CD14-positive monocyte (primary cell): ENCODE data around the gene ALKBH8. TPM values are rescaled to one million over a fixed set of nuclear protein-coding genes. Genes with fewer than 3 reads are reported as not detected.
A peak's percentile ranks its signal among the peaks of the same experiment; 100 is the strongest.

ENCODE experiments used
- DNase-seq, 3 donors: peaks; one replicate each; pipeline ENCODE4 v3.0.0-alpha.2; 2011 to 2022
- H2AFZ ChIP-seq: 2 replicates; pipeline ENCODE4 v1.6.0; 2012; ENCODE audit warnings: mild to moderate bottlenecking, low read depth, low read length, inconsistent platforms; ENCODE audit not compliant: insufficient read depth, poor library complexity, severe bottlenecking
- H3K27ac ChIP-seq, 2 donors: 1 replicate in 1 of 2; 2 replicates in 1 of 2; pipeline ENCODE4 v1.5.1; 2012 to 2013; ENCODE audit warnings: low read length in 2 of 2, control low read depth in 1 of 2, inconsistent platforms in 1 of 2, low read depth in 1 of 2, mild to moderate bottlenecking in 1 of 2
- H3K27me3 ChIP-seq, 2 donors: one replicate each; pipeline versions ENCODE4 v1.6.0 to v1.6.1; 2011 to 2013; ENCODE audit warnings: low read length in 2 of 2; ENCODE audit not compliant: control insufficient read depth in 2 of 2, insufficient read depth in 2 of 2
- H3K36me3 ChIP-seq, 2 donors: replicated peaks in 1 of 2; 1 replicate in 1 of 2; 2 replicates in 1 of 2; pipeline versions ENCODE4 v1.5.1 to v1.6.1; 2012 to 2013; ENCODE audit warnings: low read length in 2 of 2, control low read depth in 1 of 2, inconsistent platforms in 1 of 2, mild to moderate bottlenecking in 1 of 2; ENCODE audit not compliant: insufficient read depth in 2 of 2, control insufficient read depth in 1 of 2
- H3K4me1 ChIP-seq, 2 donors: 1 replicate in 1 of 2; 2 replicates in 1 of 2; pipeline versions ENCODE4 v1.5.1 to v1.6.1; 2012 to 2013; ENCODE audit warnings: low read length in 2 of 2, control low read depth in 1 of 2, inconsistent platforms in 1 of 2, mild to moderate bottlenecking in 1 of 2, moderate library complexity in 1 of 2; ENCODE audit not compliant: insufficient read depth in 2 of 2, control insufficient read depth in 1 of 2
- H3K4me2 ChIP-seq: replicated peaks from 2 replicates; pipeline ENCODE3; 2012; ENCODE audit warnings: low read length, moderate library complexity, mild to moderate bottlenecking; ENCODE audit not compliant: poor library complexity, severe bottlenecking; ENCODE audit errors: extremely low read depth
- H3K4me3 ChIP-seq, 3 experiments: fragments of 200-600 bp in 1 of 3; sonication (generic) in 1 of 3; replicated peaks in 1 of 3; 1 replicate in 2 of 3; 2 replicates in 1 of 3; pipeline ENCODE4 v1.5.1; 2011 to 2013; ENCODE audit warnings: low read length in 3 of 3, mild to moderate bottlenecking in 3 of 3, control low read depth in 2 of 3, low read depth in 2 of 3, inconsistent platforms in 1 of 3, moderate library complexity in 1 of 3
- H3K79me2 ChIP-seq: 2 replicates; pipeline ENCODE4 v1.6.0; 2012; ENCODE audit warnings: mild to moderate bottlenecking, control low read depth, inconsistent platforms, low read length, moderate library complexity; ENCODE audit not compliant: insufficient read depth
- H3K9ac ChIP-seq: 2 replicates; pipeline ENCODE4 v1.6.0; 2017; ENCODE audit warnings: low read length, mild to moderate bottlenecking; ENCODE audit not compliant: insufficient read depth, poor library complexity, severe bottlenecking
- H3K9me3 ChIP-seq, 2 donors: replicated peaks in 1 of 2; 1 replicate in 1 of 2; 2 replicates in 1 of 2; pipeline versions ENCODE4 v1.5.1 to v1.6.1; 2012 to 2013; ENCODE audit warnings: low read length in 2 of 2, control low read depth in 1 of 2; ENCODE audit not compliant: control insufficient read depth in 1 of 2, insufficient read depth in 1 of 2
- H4K20me1 ChIP-seq: 2 replicates; pipeline ENCODE4 v1.6.0; 2012; ENCODE audit warnings: mild to moderate bottlenecking, low read length, control low read depth, moderate library complexity; ENCODE audit not compliant: insufficient read depth
- H3K27ac Mint-ChIP-seq, 7 donors: one replicate each; pipeline ENCODE4 v1.8.0; 2020; ENCODE audit warnings: mild to moderate bottlenecking in 7 of 7, mixed read lengths in 7 of 7, moderate library complexity in 6 of 7, inconsistent platforms in 2 of 7
- H3K27me3 Mint-ChIP-seq, 3 donors: one replicate each; pipeline ENCODE4 v1.8.0; 2021 to 2022; ENCODE audit warnings: low read depth in 3 of 3, mild to moderate bottlenecking in 3 of 3, mixed read lengths in 3 of 3, moderate library complexity in 3 of 3, inconsistent platforms in 1 of 3
- H3K36me3 Mint-ChIP-seq, 2 donors: one replicate each; pipeline ENCODE4 v1.8.0; 2020; ENCODE audit warnings: mixed read lengths in 2 of 2, inconsistent platforms in 1 of 2, mild to moderate bottlenecking in 1 of 2
- H3K4me1 Mint-ChIP-seq: one replicate; pipeline ENCODE4 v1.8.0; 2020; ENCODE audit warnings: mild to moderate bottlenecking, mixed read lengths
- H3K4me3 Mint-ChIP-seq, 2 donors: one replicate each; pipeline ENCODE4 v1.8.0; 2020; ENCODE audit warnings: mild to moderate bottlenecking in 2 of 2, mixed read lengths in 2 of 2, moderate library complexity in 1 of 2
- H3K9me3 Mint-ChIP-seq, 7 donors: one replicate each; pipeline ENCODE4 v1.8.0; 2020 to 2022; ENCODE audit warnings: mixed read lengths in 7 of 7, mild to moderate bottlenecking in 6 of 7, moderate library complexity in 6 of 7, inconsistent platforms in 2 of 7
- WGBS: methylation state at CpG from one replicate; pipeline ENCODE4 v1.1.5; 2013; ENCODE audit warnings: missing lambda C conversion rate; ENCODE audit not compliant: insufficient coverage; 5-methylcytosine and 5-hydroxymethylcytosine counted together
- intact Hi-C, 2 donors: fragments of 100-400 bp; cut with micrococcal nuclease; formaldehyde crosslinking; loops; one replicate each; pipeline versions ENCODE4 v1.15.0 to v1.15.1; 2023
- polyA plus RNA-seq, 3 donors: library from polyadenylated mRNA; depleted of rRNA in 1 of 3; unstranded in 2 of 3; stranded (reverse) in 1 of 3; fragments of 300-500 nt in 2 of 3; fragments of >200 nt in 1 of 3; fragmentation: Illumina TruSeq in 2 of 3; gene quantifications; 1 replicate in 2 of 3; 2 replicates in 1 of 3; pipeline ENCODE4 v1.2.3, GENCODE V29; 2012 to 2021
- TF ChIP-seq, protein P1 (sequence below): fragments of 200-600 bp; IDR thresholded peaks from one replicate; pipeline ENCODE4 v1.8.0; 2022; ENCODE audit warnings: antibody characterized with exemption, mild to moderate bottlenecking

ALKBH8 gene
- polyA plus RNA-seq, 3 donors, result 0.83 to 2.6 (median 1.8) TPM

DNA sequence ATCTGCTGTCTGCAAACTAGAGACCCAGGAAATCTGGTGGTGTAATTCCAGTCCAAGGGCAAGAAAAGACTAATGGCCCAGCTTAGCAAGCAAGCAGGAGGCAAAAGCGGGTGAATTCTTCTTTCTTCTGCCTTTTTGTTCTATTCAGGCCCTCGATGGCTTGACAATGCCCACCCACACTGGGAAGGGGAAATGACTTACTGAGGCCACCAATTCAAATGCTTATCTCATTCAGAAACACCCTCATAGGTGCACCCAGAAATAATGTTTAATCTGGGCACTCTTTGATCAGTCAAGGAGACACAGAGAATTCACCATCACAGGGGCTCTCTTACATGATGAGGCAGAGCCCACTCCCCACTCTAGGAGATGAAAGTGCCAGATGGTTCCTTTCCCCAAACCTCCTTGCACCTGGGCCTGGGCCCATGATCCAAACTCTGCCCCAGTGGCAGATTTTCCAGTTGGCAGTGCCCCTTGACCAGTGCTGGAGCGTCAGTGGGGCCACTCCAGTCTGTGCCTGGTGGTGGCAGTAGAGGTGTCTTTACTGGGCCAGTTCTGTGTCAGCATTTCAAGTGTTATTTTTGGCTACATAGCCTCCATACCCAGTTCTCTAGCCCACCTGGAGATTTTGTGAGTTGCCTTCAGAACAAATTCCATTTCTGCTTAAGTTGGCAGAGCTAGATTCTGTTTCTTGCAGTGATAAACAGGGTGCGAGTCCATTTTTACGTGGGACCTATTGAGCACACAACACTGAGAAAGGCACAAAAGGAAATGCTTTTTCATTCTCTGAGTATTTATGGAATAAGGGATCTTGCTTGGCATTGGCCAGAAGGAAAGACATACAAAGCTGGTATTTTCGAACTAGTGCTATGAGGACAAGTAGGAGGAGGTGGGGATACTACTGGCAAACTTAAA lies 32.9 kb upstream of the ALKBH8 start:
- no peaks in the 10 kb centered on the region for H3K4me1 Mint-ChIP-seq
- TF ChIP-seq, protein P1, sequence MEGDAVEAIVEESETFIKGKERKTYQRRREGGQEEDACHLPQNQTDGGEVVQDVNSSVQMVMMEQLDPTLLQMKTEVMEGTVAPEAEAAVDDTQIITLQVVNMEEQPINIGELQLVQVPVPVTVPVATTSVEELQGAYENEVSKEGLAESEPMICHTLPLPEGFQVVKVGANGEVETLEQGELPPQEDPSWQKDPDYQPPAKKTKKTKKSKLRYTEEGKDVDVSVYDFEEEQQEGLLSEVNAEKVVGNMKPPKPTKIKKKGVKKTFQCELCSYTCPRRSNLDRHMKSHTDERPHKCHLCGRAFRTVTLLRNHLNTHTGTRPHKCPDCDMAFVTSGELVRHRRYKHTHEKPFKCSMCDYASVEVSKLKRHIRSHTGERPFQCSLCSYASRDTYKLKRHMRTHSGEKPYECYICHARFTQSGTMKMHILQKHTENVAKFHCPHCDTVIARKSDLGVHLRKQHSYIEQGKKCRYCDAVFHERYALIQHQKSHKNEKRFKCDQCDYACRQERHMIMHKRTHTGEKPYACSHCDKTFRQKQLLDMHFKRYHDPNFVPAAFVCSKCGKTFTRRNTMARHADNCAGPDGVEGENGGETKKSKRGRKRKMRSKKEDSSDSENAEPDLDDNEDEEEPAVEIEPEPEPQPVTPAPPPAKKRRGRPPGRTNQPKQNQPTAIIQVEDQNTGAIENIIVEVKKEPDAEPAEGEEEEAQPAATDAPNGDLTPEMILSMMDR, result no peak
- no peak overlapping the region for H3K27ac Mint-ChIP-seq
- H3K4me1 ChIP-seq, result no peaks in the 10 kb centered on the region
- H3K27ac ChIP-seq, result no peak overlapping the region
- no peak for DNase-seq
- H3K79me2 ChIP-seq, result no peaks in the 10 kb centered on the region
- no peak overlapping the region for H3K4me3 Mint-ChIP-seq
- H4K20me1 ChIP-seq, result no peaks in the 10 kb centered on the region
- 58% methylated on average over 2 of the region's 6 CpGs for WGBS
- H3K36me3 Mint-ChIP-seq, result no peaks in the 10 kb centered on the region
- H2AFZ ChIP-seq, result no peak overlapping the region
- no peaks in the 10 kb centered on the region for H3K9me3 Mint-ChIP-seq
- H3K27me3 ChIP-seq, result peaks cover 21 to 49% of the 10 kb centered on the region in 2 donors
- H3K9ac ChIP-seq, result no peak overlapping the region
- H3K27me3 Mint-ChIP-seq, result peaks cover 24 to 46% (median 29%) of the 10 kb centered on the region in 3 donors
- intact Hi-C loops, result no loop called here
- H3K9me3 ChIP-seq, result peaks cover 0 to 4% of the 10 kb centered on the region in 2 donors
- H3K36me3 ChIP-seq, result no peaks in the 10 kb centered on the region
- H3K4me2 ChIP-seq, result no peak overlapping the region
- H3K4me3 ChIP-seq, result no peak overlapping the region

DNA sequence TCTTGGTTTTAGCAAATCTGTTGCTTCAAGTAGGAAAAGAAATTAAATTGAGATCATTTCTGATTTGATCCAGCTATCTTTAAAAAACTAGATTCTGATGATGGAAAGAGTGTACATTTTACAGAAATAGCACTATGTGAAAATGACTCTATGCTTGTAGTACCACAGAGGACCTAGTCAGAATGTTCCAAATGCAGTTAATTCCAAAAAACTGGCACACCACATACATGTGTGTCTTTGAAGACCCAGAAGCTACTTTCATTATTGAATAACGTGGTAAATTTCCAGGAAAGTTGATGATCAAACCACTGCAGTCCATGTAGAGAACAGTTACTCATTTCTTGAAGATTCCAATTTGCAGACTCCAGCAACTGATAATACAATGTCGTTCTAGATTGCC lies 29.2 kb upstream of the ALKBH8 start:
- intact Hi-C loops, result no loop called here
- Histone ChIP-seq H3K36me3 (no peaks in the 10 kb centered on the region), H3K9me3 (peaks cover 0 to 17% of the 10 kb centered on the region in 2 donors), H3K4me3 (no peak overlapping the region), H4K20me1 (no peaks in the 10 kb centered on the region), H3K79me2 (no peaks in the 10 kb centered on the region), H3K4me1 (peaks cover 11 to 12% of the 10 kb centered on the region in 2 donors), H2AFZ (no peak overlapping the region), H3K9ac (no peak overlapping the region), H3K27me3 (peaks cover 52 to 78% of the 10 kb centered on the region in 2 donors), H3K27ac (no peak overlapping the region), H3K4me2 (no peak overlapping the region)
- H3K27ac Mint-ChIP-seq, result no peak overlapping the region
- H3K4me3 Mint-ChIP-seq, result peak overlapping the region in 1 of 2 donors; percentile 26
- peaks cover 2 to 3% of the 10 kb centered on the region in 2 donors for H3K36me3 Mint-ChIP-seq
- H3K9me3 Mint-ChIP-seq, result peaks cover 0 to 14% (median 7%) of the 10 kb centered on the region in 7 donors
- peaks cover 16% of the 10 kb centered on the region for H3K4me1 Mint-ChIP-seq
- H3K27me3 Mint-ChIP-seq, result peaks cover 60 to 71% (median 61%) of the 10 kb centered on the region in 3 donors
- DNase-seq, result no peak
- TF ChIP-seq, protein P1, result no peak
- 100% methylated on average over 1 of the region's 2 CpGs for WGBS
